Measurements from ENCODE around the gene SNX20. TPM values are rescaled to one million over a fixed set of nuclear protein-coding genes. Genes with fewer than 3 reads are reported as not detected.

The SNX20 gene
- total RNA-seq, 1 donor from 2014 or later = 2.2 TPM

GRCh38 chr16:50721549-50722404 is 40.7 kb upstream of the SNX20 start:
- DNase-seq (ENCODE audit: extremely low spot score in 2 of 2) = no peak
- Histone ChIP-seq H3K36me3 (no peaks in the 10 kb centered on the region), H3K4me3 (no peak overlapping the region), H3K27ac (no peak overlapping the region), H3K4me1 (peaks cover 24% of the 10 kb centered on the region), H3K27me3 (no peaks in the 10 kb centered on the region), H3K9me3 (no peaks in the 10 kb centered on the region)
- intact Hi-C loops (cut with DNase I) = no loop called here
- TF ChIP-seq POLR2A (IDR thresholded peaks at IDR 0.05) = no peak
- TF ChIP-seq POLR2AphosphoS5 (IDR thresholded peaks at IDR 0.05; ENCODE audit: insufficient read depth in 1 of 2, low read depth in 1 of 2) = no peak
- TF ChIP-seq, protein P1, sequence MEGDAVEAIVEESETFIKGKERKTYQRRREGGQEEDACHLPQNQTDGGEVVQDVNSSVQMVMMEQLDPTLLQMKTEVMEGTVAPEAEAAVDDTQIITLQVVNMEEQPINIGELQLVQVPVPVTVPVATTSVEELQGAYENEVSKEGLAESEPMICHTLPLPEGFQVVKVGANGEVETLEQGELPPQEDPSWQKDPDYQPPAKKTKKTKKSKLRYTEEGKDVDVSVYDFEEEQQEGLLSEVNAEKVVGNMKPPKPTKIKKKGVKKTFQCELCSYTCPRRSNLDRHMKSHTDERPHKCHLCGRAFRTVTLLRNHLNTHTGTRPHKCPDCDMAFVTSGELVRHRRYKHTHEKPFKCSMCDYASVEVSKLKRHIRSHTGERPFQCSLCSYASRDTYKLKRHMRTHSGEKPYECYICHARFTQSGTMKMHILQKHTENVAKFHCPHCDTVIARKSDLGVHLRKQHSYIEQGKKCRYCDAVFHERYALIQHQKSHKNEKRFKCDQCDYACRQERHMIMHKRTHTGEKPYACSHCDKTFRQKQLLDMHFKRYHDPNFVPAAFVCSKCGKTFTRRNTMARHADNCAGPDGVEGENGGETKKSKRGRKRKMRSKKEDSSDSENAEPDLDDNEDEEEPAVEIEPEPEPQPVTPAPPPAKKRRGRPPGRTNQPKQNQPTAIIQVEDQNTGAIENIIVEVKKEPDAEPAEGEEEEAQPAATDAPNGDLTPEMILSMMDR (IDR thresholded peaks at IDR 0.05) = no peak

GRCh38 chr16:50719401-50720337 is 38.6 kb upstream of the SNX20 start:
- no peak overlapping the region for H3K4me3 ChIP-seq

DNA sequence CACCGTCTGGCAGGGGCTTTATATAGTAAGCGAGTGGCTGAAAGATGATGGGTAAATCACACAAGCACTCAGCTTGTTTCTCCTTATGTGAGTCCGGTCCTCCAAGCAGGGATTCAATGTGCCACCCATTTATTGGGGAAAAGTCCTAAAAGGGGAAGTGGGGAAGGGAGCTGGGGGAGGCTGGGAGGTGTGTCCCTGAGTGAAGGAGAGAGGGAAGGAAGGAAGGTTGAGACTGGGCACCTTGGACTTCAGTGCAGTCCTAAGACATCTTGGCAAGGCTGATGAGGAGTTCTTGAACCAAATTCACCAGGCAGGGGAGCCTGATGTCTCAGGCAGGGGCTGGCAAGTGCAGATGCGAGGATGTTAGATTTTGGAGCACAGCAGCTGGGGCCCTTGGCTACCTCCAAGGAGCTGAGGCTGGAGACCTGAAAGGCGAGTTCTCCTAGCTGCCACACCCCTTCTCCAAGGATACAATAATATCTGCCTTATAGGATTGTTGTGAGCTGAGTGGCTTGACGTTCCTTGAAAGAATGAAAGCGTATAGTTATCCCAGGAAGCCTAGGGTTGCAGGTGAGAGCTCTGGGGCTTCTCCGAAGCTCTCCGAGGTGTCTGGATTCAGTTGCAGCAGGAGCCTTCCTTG is 37.8 kb upstream of the SNX20 start:
- intact Hi-C loops (cut with DNase I) = no loop called here

More at GRCh38 chr16:50719401-50720337, 38.6 kb upstream of the SNX20 start:
- Histone ChIP-seq H3K27ac (peak overlapping the region; percentile 51), H3K4me1 (peaks cover 24% of the 10 kb centered on the region), H3K36me3 (no peaks in the 10 kb centered on the region), H3K27me3 (no peaks in the 10 kb centered on the region), H3K9me3 (no peaks in the 10 kb centered on the region)
- peak; percentile 25 to 44 for TF ChIP-seq POLR2AphosphoS5 (IDR thresholded peaks at IDR 0.05; ENCODE audit: insufficient read depth in 1 of 2, low read depth in 1 of 2)
- TF ChIP-seq, protein P1 (IDR thresholded peaks at IDR 0.05) = no peak
- intact Hi-C loops (cut with DNase I) = no loop called here
- no peak for DNase-seq (ENCODE audit: extremely low spot score in 2 of 2)

DNA sequence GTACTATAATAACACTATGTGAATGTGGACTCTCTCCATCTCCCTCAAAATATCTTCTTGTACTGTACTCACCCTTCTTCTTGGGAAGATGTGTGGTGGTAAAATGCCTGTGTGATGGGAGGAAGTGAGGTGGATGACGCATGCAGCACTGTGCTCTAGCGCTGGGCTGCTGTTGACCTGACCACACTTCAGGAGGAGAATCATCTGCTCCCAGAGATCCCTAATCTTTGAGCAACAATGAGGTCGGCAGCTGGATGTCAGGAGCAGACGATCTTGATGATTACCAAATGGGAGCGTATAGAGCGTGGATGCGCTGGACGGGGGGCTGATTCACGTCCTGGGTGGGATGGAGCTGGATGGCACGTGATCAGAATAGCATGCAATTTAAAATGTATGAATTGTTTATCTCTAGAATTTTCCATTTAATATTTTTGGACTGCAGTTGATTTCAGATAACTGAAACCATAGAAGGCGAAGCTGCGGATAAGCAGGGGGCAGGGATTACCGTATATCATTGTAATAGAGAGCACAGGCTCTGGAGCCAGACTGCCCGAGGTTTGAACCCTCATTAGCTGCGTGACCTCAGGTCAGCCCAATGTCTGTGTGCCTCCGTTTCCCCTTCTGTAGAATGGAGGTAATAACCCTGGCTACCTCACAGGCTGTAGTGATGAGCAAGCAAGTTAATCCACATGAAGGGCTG is 37.1 kb upstream of the SNX20 start:
- no peaks in the 10 kb centered on the region for H3K9me3 ChIP-seq
- H3K4me3 ChIP-seq = no peak overlapping the region
- no peaks in the 10 kb centered on the region for H3K36me3 ChIP-seq
- no peak for DNase-seq (ENCODE audit: extremely low spot score in 2 of 2)
- TF ChIP-seq, protein P1 (IDR thresholded peaks at IDR 0.05) = no peak
- TF ChIP-seq POLR2AphosphoS5 (IDR thresholded peaks at IDR 0.05; ENCODE audit: insufficient read depth in 1 of 2, low read depth in 1 of 2) (no peak), POLR2A (IDR thresholded peaks at IDR 0.05) (no peak)
- H3K27ac ChIP-seq = peak overlapping the region; percentile 51
- H3K27me3 ChIP-seq = no peaks in the 10 kb centered on the region
- peaks cover 24% of the 10 kb centered on the region for H3K4me1 ChIP-seq
- intact Hi-C loops (cut with DNase I) = no loop called here

More for the DNA sequence above, 37.8 kb upstream of the SNX20 start:
- no peaks in the 10 kb centered on the region for H3K9me3 ChIP-seq
- no peaks in the 10 kb centered on the region for H3K36me3 ChIP-seq
- no peak for DNase-seq (ENCODE audit: extremely low spot score in 2 of 2)
- TF ChIP-seq, protein P1 (IDR thresholded peaks at IDR 0.05) = no peak
- TF ChIP-seq POLR2A (IDR thresholded peaks at IDR 0.05) = no peak
- TF ChIP-seq POLR2AphosphoS5 (IDR thresholded peaks at IDR 0.05; ENCODE audit: insufficient read depth in 1 of 2, low read depth in 1 of 2) = no peak
- H3K4me1 ChIP-seq = peaks cover 24% of the 10 kb centered on the region
- H3K27me3 ChIP-seq = no peaks in the 10 kb centered on the region
- peak overlapping the region; percentile 51 for H3K27ac ChIP-seq
- H3K4me3 ChIP-seq = no peak overlapping the region
